Panc1 (cell line): Measurements from ENCODE around the gene TBC1D32. TPM values are rescaled to one million over a fixed set of nuclear protein-coding genes. Genes with fewer than 3 reads are reported as not detected.
"Not testable (repeated sequence)": the region's sequence is repeated elsewhere in the genome, so short reads cannot be mapped to it uniquely, and the experiment has no call there.

Experiments used
- ATAC-seq: fragments of 200-7000 bp; cut with Tn5 transposase; 2 replicates; pipeline ENCODE4 v1.9.1; 2020; ENCODE audit warnings: mild to moderate bottlenecking, moderate library complexity
- BruUV-seq: library from RNA; stranded (reverse); fragments of 400-500 nt; replicated peaks from 2 replicates; lab custom pipeline; 2021; lab: Mats Ljungman, UMichigan
- CTCF ChIA-PET: fragments of 300-600 bp; sonication (Branson Sonifier 250); formaldehyde crosslinking; loops from one replicate; lab custom pipeline; 2022; ENCODE audit warnings: antibody characterized with exemption; lab: Charles Lee
- POLR2A ChIA-PET: fragments of 300-600 bp; sonication (Branson Sonifier 250); formaldehyde crosslinking; loops from one replicate; lab custom pipeline; 2022; ENCODE audit warnings: antibody characterized with exemption; lab: Charles Lee
- DNase-seq: peaks from one replicate; pipeline ENCODE4 v3.0.0-alpha.2; 2010; ENCODE audit warnings: low read depth, low spot score
- H3K27ac ChIP-seq: 2 replicates; pipeline ENCODE4 v1.5.1; 2011; ENCODE audit warnings: mild to moderate bottlenecking, low read length, inconsistent platforms
- H3K27me3 ChIP-seq: fragments of 200-500 bp; sonication (Bioruptor generic); 2 replicates; pipeline ENCODE4 v1.6.0; 2014; ENCODE audit warnings: low read length, inconsistent platforms; ENCODE audit not compliant: control insufficient read depth, insufficient read depth
- H3K36me3 ChIP-seq: fragments of 200-500 bp; sonication (Bioruptor generic); 2 replicates; pipeline ENCODE4 v1.5.1; 2014; ENCODE audit warnings: inconsistent platforms, mild to moderate bottlenecking, low read length, moderate library complexity; ENCODE audit not compliant: control insufficient read depth, insufficient read depth
- H3K4me1 ChIP-seq: 2 replicates; pipeline ENCODE4 v1.5.1; 2011; ENCODE audit warnings: inconsistent platforms, mild to moderate bottlenecking, low read length, moderate library complexity; ENCODE audit not compliant: control insufficient read depth, insufficient read depth
- H3K4me3 ChIP-seq, 2 experiments: 2 replicates each; pipeline ENCODE4 v1.5.1; 2011 to 2012; ENCODE audit warnings: low read depth in 2 of 2, low read length in 2 of 2, mild to moderate bottlenecking in 2 of 2, inconsistent platforms in 1 of 2, moderate library complexity in 1 of 2
- H3K9me3 ChIP-seq: fragments of 200-500 bp; sonication (Bioruptor generic); 2 replicates; pipeline ENCODE4 v1.5.1; 2014; ENCODE audit warnings: low read depth, mild to moderate bottlenecking, inconsistent platforms, low read length, moderate library complexity; ENCODE audit not compliant: control insufficient read depth, insufficient read depth
- POLR2AphosphoS5 ChIP-seq: IDR thresholded peaks from 2 replicates; pipeline ENCODE4 v1.6.1; 2012; ENCODE audit warnings: mild to moderate bottlenecking, low read depth, low read length, moderate library complexity
- REST ChIP-seq, 2 experiments: IDR thresholded peaks; 2 replicates each; pipeline ENCODE4 v1.6.1; 2011 to 2012; ENCODE audit warnings: low read depth in 2 of 2, control low read depth in 1 of 2, low read length in 1 of 2, mild to moderate bottlenecking in 1 of 2, moderate library complexity in 1 of 2; ENCODE audit not compliant: insufficient read depth in 1 of 2
- SIN3A ChIP-seq: IDR thresholded peaks from 2 replicates; pipeline ENCODE4 v1.6.1; 2012; ENCODE audit warnings: low read depth, mild to moderate bottlenecking, low read length, moderate library complexity, borderline replicate concordance; ENCODE audit not compliant: insufficient read depth
- TCF7L2 ChIP-seq: IDR thresholded peaks from 2 replicates; pipeline ENCODE4 v1.6.1; 2011; ENCODE audit warnings: mild to moderate bottlenecking, low read depth, low read length, inconsistent platforms
- in situ Hi-C: cut with HindIII; loops from 2 replicates; pipeline ENCODE4 v1.10.0; 2016; ENCODE audit warnings: low sequenced_read_pairs, low pct_unique_long_range_greater_than_20kb
- intact Hi-C: fragments of 100-400 bp; cut with micrococcal nuclease; formaldehyde crosslinking; loops from one replicate; pipeline ENCODE4 v1.10.0; 2022; ENCODE audit not compliant: unreplicated experiment
- total RNA-seq: library from RNA; stranded (reverse); gene quantifications from one replicate; pipeline ENCODE4 v1.2.1, GENCODE V29; 2021; ENCODE audit not compliant: unreplicated experiment
- TF ChIP-seq, protein P1 (sequence below): fragments of 450-650 bp; IDR thresholded peaks from 2 replicates; pipeline ENCODE4 v1.5.1; 2017; ENCODE audit warnings: mild to moderate bottlenecking

TBC1D32 gene
- total RNA-seq, 1 experiment from 2014 or later: 15.8 TPM

- no peak for TF ChIP-seq TCF7L2
- TF ChIP-seq, protein P1, sequence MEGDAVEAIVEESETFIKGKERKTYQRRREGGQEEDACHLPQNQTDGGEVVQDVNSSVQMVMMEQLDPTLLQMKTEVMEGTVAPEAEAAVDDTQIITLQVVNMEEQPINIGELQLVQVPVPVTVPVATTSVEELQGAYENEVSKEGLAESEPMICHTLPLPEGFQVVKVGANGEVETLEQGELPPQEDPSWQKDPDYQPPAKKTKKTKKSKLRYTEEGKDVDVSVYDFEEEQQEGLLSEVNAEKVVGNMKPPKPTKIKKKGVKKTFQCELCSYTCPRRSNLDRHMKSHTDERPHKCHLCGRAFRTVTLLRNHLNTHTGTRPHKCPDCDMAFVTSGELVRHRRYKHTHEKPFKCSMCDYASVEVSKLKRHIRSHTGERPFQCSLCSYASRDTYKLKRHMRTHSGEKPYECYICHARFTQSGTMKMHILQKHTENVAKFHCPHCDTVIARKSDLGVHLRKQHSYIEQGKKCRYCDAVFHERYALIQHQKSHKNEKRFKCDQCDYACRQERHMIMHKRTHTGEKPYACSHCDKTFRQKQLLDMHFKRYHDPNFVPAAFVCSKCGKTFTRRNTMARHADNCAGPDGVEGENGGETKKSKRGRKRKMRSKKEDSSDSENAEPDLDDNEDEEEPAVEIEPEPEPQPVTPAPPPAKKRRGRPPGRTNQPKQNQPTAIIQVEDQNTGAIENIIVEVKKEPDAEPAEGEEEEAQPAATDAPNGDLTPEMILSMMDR: no peak
- TF ChIP-seq REST (IDR thresholded peaks at IDR 0.05; ENCODE audit: insufficient read depth in 1 of 2, low read depth in 2 of 2, low read length in 1 of 2): no peak
- no peak for TF ChIP-seq POLR2AphosphoS5
- DNase-seq: no peak
- H3K36me3 ChIP-seq: no peaks in the 10 kb centered on the region
- ChIA-PET POLR2A (no interaction called here), CTCF (interaction anchor here (0.6 kb wide), 1 partner anchor 123 kb away, joined by 5 read pairs; no protein-coding TSS in a partner anchor)
- no peak overlapping the region for H3K27ac ChIP-seq
- no TSS peak for BruUV-seq
- no peaks in the 10 kb centered on the region for H3K9me3 ChIP-seq
- no peak overlapping the region for H3K4me3 ChIP-seq
- H3K27me3 ChIP-seq: no peaks in the 10 kb centered on the region
- intact Hi-C loops (no loop called here), in situ Hi-C loops (no loop called here)
- H3K4me1 ChIP-seq: no peaks in the 10 kb centered on the region
- ATAC-seq: no peak
Measured at GRCh38 chr6:121086876-121087275, 247.4 kb downstream of the TBC1D32 start.

DNA sequence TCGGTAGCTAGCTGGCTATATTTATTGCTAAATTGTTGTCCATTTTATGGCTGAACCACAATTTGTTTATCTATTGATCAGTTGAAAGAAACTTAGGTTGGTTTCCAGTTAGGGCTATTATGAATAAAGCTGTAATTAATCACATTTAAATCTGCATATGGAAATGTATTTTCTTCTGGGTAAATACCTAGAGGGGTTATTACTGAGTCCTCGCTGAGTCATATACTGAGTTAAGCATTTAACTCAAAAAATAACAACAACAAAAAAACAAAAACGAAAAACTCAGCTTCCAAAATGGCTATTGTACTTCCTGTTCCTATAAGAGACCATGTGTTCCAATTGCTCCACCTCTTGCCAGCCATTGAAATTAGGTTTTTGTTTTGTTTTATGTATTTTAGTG is 258.2 kb downstream of the TBC1D32 start:
- Histone ChIP-seq H3K27ac (no peak overlapping the region), H3K9me3 (no peaks in the 10 kb centered on the region), H3K36me3 (no peaks in the 10 kb centered on the region), H3K27me3 (no peaks in the 10 kb centered on the region), H3K4me1 (no peaks in the 10 kb centered on the region), H3K4me3 (no peak overlapping the region)
- ChIA-PET POLR2A (no interaction called here), CTCF (no interaction called here)
- BruUV-seq: no TSS peak
- in situ Hi-C loops (no loop called here), intact Hi-C loops (no loop called here)
- TF ChIP-seq SIN3A (no peak), REST (IDR thresholded peaks at IDR 0.05; ENCODE audit: insufficient read depth in 1 of 2, low read depth in 2 of 2, low read length in 1 of 2) (no peak), TCF7L2 (no peak), POLR2AphosphoS5 (no peak)
- TF ChIP-seq, protein P1: no peak
- no peak for DNase-seq
- no peak for ATAC-seq

- POLR2A ChIA-PET, CTCF ChIA-PET, H3K4me1 ChIP-seq, in situ Hi-C loops, BruUV-seq, DNase-seq, H3K4me3 ChIP-seq, ATAC-seq, H3K36me3 ChIP-seq, H3K27ac ChIP-seq, intact Hi-C loops, H3K9me3 ChIP-seq, H3K27me3 ChIP-seq: not testable (repeated sequence)
Measured at GRCh38 chr6:121068749-121069148, 265.5 kb downstream of the TBC1D32 start.
